NCI-H146 treated with DMSO at 0.1 percent for 48 hours (cell line): ENCODE measurements around the gene IQGAP2.
"Not testable (repeated sequence)": the region's sequence is repeated elsewhere in the genome, so short reads cannot be mapped to it uniquely, and the experiment has no call there.

ENCODE experiments used
- DNase-seq: peaks from one replicate; lab custom pipeline; 2025; ENCODE audit not compliant: unreplicated experiment; lab: John Stamatoyannopoulos, UW

The IQGAP2 gene

DNA sequence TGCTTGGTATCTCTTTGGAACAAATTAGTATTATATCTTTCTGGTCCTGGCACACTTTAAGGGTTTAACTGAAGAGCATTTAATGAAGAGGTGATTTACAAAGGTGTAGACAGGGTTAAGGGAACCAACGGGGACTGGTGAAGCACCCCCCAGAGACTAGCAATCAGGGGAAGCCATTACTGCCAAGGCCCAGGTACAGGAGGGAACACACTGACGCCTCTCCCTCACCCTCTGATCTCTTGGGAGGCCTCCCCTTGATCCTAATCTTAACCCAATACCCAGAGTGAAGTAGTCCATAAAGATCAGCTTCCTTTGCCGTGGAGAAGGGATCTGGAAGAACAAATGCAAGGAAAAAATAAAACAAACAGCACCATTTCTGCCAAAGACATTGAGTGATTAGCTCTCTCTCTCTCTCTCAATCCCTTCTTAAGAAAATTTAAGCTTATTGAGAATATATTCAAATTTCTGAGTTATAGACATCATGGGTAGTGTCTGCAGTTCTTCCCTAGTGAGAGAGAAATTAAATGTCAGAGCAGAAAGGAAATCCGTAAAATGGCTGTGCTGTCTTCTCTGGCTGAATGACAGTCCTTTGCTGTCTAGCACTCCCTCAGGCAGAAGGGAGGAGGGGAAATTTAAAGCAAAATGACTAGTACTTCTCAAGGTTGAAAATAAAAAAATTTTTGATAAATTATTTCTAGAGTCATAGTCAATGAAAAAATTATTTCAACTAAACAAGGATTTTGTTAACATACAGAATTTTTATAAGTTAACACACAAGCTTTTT lies 332.9 kb downstream of the IQGAP2 start:
- DNase-seq, result no peak

DNA sequence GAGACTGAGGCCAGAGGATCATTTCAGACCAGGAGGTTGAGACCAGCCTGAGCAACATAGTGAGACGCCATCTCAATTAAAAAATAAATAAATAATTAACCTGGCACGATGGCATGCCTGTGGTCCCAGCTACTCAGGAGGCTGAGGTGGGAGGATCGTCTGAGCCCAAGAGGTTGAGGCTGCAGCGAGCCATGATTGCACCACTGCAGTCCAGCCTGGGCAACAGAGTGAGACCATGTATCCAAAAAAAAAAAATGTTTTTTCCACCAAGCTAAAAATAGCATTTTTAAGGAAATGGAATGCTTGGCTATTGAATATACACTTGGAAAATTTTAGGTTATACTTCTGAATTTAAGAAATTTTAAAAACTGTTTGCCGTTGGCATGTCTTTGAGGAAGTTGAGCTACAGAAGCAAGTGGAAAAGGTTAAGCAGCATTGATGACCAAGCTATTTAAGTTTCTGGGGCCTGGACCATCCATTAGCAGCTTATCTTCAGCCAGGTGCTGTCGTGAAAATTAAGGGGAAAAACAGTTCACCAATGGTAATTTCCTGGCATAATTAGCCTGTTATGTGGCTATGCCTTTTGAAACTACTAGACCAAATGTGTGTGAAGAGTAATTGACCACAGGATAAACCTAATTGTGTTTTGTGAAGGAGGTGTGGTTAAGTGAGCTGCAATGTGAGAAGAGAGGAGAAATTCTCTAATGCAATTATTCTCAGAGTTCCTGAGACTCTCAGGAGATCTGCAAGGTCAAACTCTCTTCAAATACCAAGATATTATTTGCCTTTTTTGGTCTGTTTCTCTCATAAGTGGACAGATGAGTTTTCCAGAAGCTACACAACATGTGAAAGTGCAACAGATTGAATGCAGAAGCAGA lies 333.8 kb downstream of the IQGAP2 start:
- no peak for DNase-seq

- DNase-seq, result no peak
These were observed 334.8 kb downstream of the IQGAP2 start for GRCh38 chr5:76737846-76738245.

GRCh38 chr5:76741506-76741905 lies 338.4 kb downstream of the IQGAP2 start:
- not testable (repeated sequence) for DNase-seq

DNA sequence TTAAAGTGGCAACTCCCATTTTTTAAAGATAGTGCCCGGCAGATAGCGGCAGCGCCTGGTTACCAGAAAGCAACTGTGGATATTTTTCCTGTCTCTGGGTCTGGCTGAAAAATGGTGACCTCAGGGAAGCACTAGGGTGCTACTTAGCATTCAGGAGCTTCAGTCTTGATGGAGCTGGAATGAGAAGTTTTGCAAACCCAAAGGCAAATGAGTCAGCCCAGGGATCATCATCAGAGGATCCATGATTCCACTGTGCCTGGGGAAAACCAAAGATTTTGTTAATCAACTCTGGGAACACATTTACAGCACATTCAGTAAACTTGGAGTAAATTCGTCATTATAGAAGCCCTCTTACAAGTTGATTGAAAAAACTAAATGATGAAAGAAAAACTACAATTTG lies 339.5 kb downstream of the IQGAP2 start:
- no peak for DNase-seq

DNA sequence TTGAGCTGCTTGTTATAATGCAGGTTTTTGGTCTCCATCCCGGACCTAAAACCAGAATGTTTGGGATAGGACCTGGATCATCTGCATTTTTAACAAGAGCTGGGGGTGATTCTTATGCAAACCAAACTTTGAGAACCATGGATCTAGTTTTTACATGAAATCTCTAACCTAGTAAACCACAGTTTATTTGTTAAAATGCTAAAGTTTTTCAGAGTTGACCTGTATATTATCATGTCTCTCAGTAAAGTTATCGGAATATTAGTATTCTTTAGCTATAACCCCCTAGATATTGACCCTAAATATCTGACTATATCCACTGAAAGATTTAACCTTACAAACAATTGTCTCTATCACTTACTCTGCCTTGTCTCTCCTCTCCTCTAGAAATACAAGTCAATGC lies 341.5 kb downstream of the IQGAP2 start:
- no peak for DNase-seq

DNA sequence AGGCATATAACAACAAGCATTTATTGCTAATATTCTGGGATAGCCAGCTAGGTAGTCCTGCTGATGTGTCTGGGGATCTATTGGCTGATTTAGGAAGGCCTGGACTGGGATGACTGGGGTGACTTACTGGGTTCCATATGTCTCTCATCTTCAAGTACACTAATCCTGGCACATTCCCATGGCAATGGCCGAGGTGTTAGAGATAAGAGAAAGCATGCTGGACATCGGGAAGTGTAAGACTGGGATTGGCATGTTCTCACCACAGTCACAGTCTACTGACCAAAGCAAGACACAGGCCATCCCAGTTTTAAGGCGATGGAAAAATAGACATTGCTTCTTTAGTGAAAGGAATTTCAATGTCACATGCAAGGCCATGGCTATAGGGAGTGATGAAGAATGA lies 342.6 kb downstream of the IQGAP2 start:
- DNase-seq, result no peak

GRCh38 chr5:76746677-76747076 lies 343.6 kb downstream of the IQGAP2 start:
- DNase-seq, result no peak

GRCh38 chr5:76747706-76748105 lies 344.6 kb downstream of the IQGAP2 start:
- no peak for DNase-seq

DNA sequence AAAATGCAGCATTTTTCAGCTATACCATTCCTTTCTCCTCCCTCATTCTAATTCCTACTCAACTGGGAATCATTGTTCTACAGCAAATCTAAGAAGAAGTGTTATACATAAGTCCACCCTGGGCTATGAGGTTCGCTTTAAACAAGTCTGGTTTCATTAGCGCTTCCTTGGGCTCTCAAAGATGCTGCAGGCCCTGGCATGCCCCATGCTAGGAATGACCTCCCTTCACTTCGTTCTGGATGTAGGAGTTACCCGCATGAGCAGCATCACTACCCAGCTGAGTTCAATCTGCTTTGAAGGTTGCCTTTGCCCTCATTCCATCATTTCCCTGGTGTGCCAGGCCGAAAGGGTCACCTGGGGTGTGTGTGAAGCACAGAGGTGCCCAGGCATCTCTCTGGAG lies 348.2 kb downstream of the IQGAP2 start:
- no peak for DNase-seq

DNA sequence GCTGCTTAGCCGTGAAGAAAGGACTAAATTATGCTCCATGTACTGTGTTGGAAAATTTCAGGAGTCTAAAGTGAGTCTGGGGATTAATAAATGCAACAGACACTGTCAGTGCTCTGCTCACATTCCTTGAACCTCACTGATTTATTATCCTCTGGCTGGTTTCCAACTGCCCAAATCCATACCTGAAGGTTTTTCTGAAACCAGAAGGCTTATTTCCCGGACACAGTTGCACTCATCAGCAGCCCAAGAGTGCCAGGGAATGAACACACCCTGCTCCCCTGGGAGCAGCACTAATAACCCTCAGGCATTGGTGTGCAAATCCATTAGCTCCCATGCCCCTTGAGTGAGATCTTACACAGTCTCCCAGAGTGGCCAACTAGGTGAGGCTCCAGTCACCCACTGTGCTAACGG lies 351.6 kb downstream of the IQGAP2 start:
- no peak for DNase-seq

GRCh38 chr5:76755779-76756637 lies 352.9 kb downstream of the IQGAP2 start:
- DNase-seq, result no peak

DNA sequence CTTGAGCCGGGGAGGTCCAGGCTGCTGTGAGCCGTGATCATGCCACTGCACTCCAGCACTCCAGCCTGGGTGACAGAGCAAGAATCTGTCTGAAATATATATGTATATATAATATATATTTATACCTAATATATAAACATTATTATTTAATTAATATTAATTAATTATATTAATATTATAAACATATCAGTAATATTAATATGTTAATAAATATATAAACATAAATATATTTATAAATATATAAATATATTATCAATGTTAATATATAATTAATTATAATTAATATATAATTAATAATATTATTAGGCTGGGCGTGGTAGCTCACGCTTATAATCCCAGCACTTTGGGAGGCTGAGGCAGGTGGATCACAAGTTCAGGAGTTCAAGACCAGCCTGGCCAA lies 354.0 kb downstream of the IQGAP2 start:
- no peak for DNase-seq
